Adrenal gland (tissue), 12 donors: Measurements from ENCODE around the gene PCSK4. TPM values are rescaled to one million over a fixed set of nuclear protein-coding genes. Genes with fewer than 3 reads are reported as not detected.

Experiments
- DNase-seq, 7 donors: peaks; one replicate each; pipeline ENCODE4 v3.0.0-alpha.2; 2019 to 2020
- H3K27ac ChIP-seq, 5 donors: fragments of 200-600 bp; sonication (generic) in 4 of 5; 1 replicate in 3 of 5; 2 replicates in 2 of 5; pipeline versions ENCODE4 v1.5.1 to v1.8.0; 2016 to 2020; ENCODE audit warnings: mild to moderate bottlenecking in 1 of 5
- H3K27me3 ChIP-seq: fragments of 200-600 bp; 2 replicates; pipeline ENCODE4 v1.8.0; 2021
- H3K36me3 ChIP-seq, 2 donors: fragments of 200-600 bp; replicated peaks in 1 of 2; 1 replicate in 1 of 2; 2 replicates in 1 of 2; pipeline versions ENCODE4 v1.5.1 to v1.8.0; 2018 to 2022
- H3K4me1 ChIP-seq, 2 donors: fragments of 200-600 bp; replicated peaks in 1 of 2; 1 replicate in 1 of 2; 2 replicates in 1 of 2; pipeline versions ENCODE4 v1.5.1 to v1.8.0; 2018 to 2021
- H3K4me3 ChIP-seq, 4 donors: fragments of 200-600 bp; sonication (generic) in 3 of 4; one replicate each; pipeline ENCODE4 v1.5.1; 2016 to 2018
- H3K9me3 ChIP-seq, 3 donors: fragments of 200-600 bp; sonication (generic) in 1 of 3; replicated peaks in 1 of 3; 1 replicate in 2 of 3; 2 replicates in 1 of 3; pipeline versions ENCODE4 v1.5.1 to v1.8.0; 2016 to 2021
- POLR2A ChIP-seq, 2 donors: fragments of 450-650 bp; IDR thresholded peaks; one replicate each; pipeline ENCODE4 v1.6.1; 2017; ENCODE audit warnings: antibody characterized with exemption in 2 of 2, mild to moderate bottlenecking in 2 of 2, moderate library complexity in 1 of 2
- WGBS, 4 donors: extraction: QIAGEN DNeasy Blood & Tissue Kit in 2 of 4; methylation state at CpG; one replicate each; pipeline versions ENCODE4 v1.1.5 to v1.1.7; 2013 to 2017; 5-methylcytosine and 5-hydroxymethylcytosine counted together
- intact Hi-C, 2 donors: fragments of 100-400 bp; cut with DNase I; formaldehyde crosslinking; loops; one replicate each; pipeline versions ENCODE4 v1.14.1 to v1.15.0; 2022 to 2023
- polyA plus RNA-seq, 3 donors: library from polyadenylated mRNA; stranded (reverse); fragments of 200-250 nt in 2 of 3; fragments of 350-450 nt in 1 of 3; fragmentation: Illumina TruSeq in 1 of 3; extraction: RNeasy Lipid Tissue Mini Kit (QIAGEN cat#74804) in 1 of 3; gene quantifications; one replicate each; pipeline ENCODE4 v1.2.3, GENCODE V29; 2013 to 2014
- total RNA-seq, 9 donors: library from RNA; depleted of rRNA in 4 of 9; stranded (reverse); fragments of >200 nt in 4 of 9; fragments of 120-200 nt in 1 of 9; fragmentation: NEBNext Ultra II Directional in 1 of 9; extraction: Animal tissue kit (Norgen Biotek cat#: 25700) in 1 of 9; gene quantifications; one replicate each; pipeline versions ENCODE4 v1.1.0 to v1.2.4, GENCODE V29; 2013 to 2023
- TF ChIP-seq, protein P1 (sequence below), 6 experiments: fragments of 450-650 bp in 4 of 6; fragments of 200-600 bp in 2 of 6; sonication (generic) in 1 of 6; IDR thresholded peaks; 1 replicate in 5 of 6; 2 replicates in 1 of 6; pipeline versions ENCODE4 v1.5.1 to v1.8.0; 2016 to 2021; ENCODE audit warnings: antibody characterized with exemption in 6 of 6, mild to moderate bottlenecking in 2 of 6, moderate library complexity in 1 of 6
- donor health status: healthy with polysubstance abuse.
- donor health status: Bipolar disorder and iron deficiency.
- donor health status: DM: yes; HTN: yes; CAD: no.
- donor health status: DM: no; HTN: no; CAD: no.
- donor health status: DM: no; HTN: no; CAD: no.
- donor health status: DM: yes; HTN: yes; CAD: no.

The PCSK4 gene
- total and polyA plus RNA-seq, 12 donors = 1.2 to 29.7 (median 4.8) TPM

DNA sequence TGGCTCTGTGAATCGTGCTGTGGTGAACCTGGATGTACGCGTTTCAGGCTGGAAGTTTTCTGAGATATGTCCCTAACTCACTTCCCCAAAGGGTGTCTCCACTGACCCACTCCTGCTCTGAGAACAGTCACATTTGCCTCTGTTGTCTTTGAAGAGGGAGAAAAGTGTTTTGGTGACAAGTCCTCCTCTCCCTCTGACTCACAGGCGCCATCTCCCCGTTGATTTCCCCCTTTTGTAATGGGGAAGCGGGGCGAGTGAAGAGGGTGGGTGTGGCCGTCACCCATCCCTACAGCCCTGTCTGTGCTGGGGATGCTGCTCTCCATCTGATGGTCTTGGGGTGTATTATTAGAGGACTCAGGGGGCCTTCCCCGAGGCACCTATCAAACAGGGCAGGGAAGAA is 30.7 kb downstream of the PCSK4 start:
- no peak for DNase-seq
- TF ChIP-seq POLR2A (IDR thresholded peaks at IDR 0.05) = no peak
- TF ChIP-seq, protein P1, sequence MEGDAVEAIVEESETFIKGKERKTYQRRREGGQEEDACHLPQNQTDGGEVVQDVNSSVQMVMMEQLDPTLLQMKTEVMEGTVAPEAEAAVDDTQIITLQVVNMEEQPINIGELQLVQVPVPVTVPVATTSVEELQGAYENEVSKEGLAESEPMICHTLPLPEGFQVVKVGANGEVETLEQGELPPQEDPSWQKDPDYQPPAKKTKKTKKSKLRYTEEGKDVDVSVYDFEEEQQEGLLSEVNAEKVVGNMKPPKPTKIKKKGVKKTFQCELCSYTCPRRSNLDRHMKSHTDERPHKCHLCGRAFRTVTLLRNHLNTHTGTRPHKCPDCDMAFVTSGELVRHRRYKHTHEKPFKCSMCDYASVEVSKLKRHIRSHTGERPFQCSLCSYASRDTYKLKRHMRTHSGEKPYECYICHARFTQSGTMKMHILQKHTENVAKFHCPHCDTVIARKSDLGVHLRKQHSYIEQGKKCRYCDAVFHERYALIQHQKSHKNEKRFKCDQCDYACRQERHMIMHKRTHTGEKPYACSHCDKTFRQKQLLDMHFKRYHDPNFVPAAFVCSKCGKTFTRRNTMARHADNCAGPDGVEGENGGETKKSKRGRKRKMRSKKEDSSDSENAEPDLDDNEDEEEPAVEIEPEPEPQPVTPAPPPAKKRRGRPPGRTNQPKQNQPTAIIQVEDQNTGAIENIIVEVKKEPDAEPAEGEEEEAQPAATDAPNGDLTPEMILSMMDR (IDR thresholded peaks at IDR 0.05) = no peak

GRCh38 chr19:1457892-1458291 is 32.3 kb downstream of the PCSK4 start:
- intact Hi-C loops = no loop called here
- TF ChIP-seq POLR2A (IDR thresholded peaks at IDR 0.05) = no peak
- TF ChIP-seq, protein P1 (IDR thresholded peaks at IDR 0.05) = no peak
- H3K27me3 ChIP-seq = peaks cover 32% of the 10 kb centered on the region
- H3K36me3 ChIP-seq = no peaks in the 10 kb centered on the region
- H3K4me1 ChIP-seq = no peaks in the 10 kb centered on the region
- no peaks in the 10 kb centered on the region for H3K9me3 ChIP-seq
- WGBS, 4 donors = 76 to 88% (median 85%) methylated on average over 5 to 16 of the region's 16 CpGs
- no peak for DNase-seq
- H3K4me3 ChIP-seq = no peak overlapping the region
- no peak overlapping the region for H3K27ac ChIP-seq

More for the DNA sequence above, 30.7 kb downstream of the PCSK4 start:
- peaks cover 26% of the 10 kb centered on the region for H3K27me3 ChIP-seq
- no peaks in the 10 kb centered on the region for H3K9me3 ChIP-seq
- H3K36me3 ChIP-seq = no peaks in the 10 kb centered on the region
- no peak overlapping the region for H3K4me3 ChIP-seq
- H3K4me1 ChIP-seq = no peaks in the 10 kb centered on the region
- intact Hi-C loops = no loop called here
- H3K27ac ChIP-seq = no peak overlapping the region
- 69 to 78% (median 76%) methylated on average over 9 of the region's 9 CpGs for WGBS, 4 donors

DNA sequence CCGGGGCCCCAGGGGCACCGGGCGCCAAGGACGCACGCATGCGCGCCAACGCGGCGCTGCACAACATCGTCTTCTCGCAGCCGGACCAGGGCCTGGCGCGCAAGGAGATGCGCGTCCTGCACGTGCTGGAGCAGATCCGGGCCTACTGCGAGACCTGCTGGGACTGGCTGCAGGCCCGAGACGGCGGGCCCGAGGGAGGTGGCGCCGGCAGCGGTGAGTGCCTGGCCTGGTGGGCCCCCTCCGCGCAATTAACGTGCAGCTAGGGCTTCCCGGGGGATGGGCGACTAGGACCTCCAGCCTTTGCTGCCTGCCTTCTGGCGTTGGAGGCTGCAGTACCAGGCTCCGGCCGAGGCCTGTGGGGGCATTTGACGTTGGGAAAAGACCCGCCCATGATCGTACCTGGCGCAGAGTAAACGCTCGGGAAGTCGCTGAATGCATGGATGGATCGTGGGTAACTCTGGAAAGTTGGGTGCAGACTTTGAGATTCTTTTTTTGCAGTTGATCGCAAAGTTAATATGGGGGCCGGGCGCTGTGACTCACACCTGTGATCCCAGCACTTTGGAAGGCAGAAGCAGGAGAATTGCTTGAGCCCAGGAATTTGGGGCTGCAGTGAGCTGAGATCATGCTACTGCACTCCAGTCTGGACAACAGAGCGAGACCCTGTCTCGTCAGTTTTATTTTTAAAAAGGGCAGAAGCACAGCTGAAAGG is 33.0 kb downstream of the PCSK4 start:
- Histone ChIP-seq H3K4me1 (no peaks in the 10 kb centered on the region), H3K36me3 (no peaks in the 10 kb centered on the region), H3K27ac (no peak overlapping the region), H3K27me3 (peaks cover 39% of the 10 kb centered on the region), H3K4me3 (no peak overlapping the region), H3K9me3 (no peaks in the 10 kb centered on the region)
- WGBS, 4 donors = 17 to 41% (median 27%) methylated on average over 16 to 48 of the region's 48 CpGs
- no peak for DNase-seq
- intact Hi-C loops = no loop called here
- no peak for TF ChIP-seq POLR2A (IDR thresholded peaks at IDR 0.05)
- TF ChIP-seq, protein P1 (IDR thresholded peaks at IDR 0.05) = no peak

- 29 to 58% (median 44%) methylated on average over 7 to 43 of the region's 43 CpGs for WGBS, 4 donors
- DNase-seq = no peak
- H3K27ac ChIP-seq = no peak overlapping the region
- peaks cover 45% of the 10 kb centered on the region for H3K27me3 ChIP-seq
- no peak for TF ChIP-seq POLR2A (IDR thresholded peaks at IDR 0.05)
- TF ChIP-seq, protein P1 (IDR thresholded peaks at IDR 0.05) = no peak
- H3K4me1 ChIP-seq = no peaks in the 10 kb centered on the region
- no peaks in the 10 kb centered on the region for H3K9me3 ChIP-seq
- no peaks in the 10 kb centered on the region for H3K36me3 ChIP-seq
- intact Hi-C loops = no loop called here
- H3K4me3 ChIP-seq = no peak overlapping the region
Observed at GRCh38 chr19:1456121-1456900, 33.8 kb downstream of the PCSK4 start.
